Mammary epithelial cell (primary cell): Measurements from ENCODE around the gene GPR137B.

Experiments used
- EZH2 ChIP-seq: IDR thresholded peaks from 2 replicates; pipeline ENCODE4 v1.6.1; 2012; ENCODE audit warnings: low read length, inconsistent platforms, borderline replicate concordance
- TF ChIP-seq, protein P1 (sequence below), 2 donors: IDR thresholded peaks in 1 of 2; conservative IDR thresholded peaks in 1 of 2; 2 replicates each; pipeline ENCODE4 v1.5.1; 2011 to 2012; ENCODE audit warnings: inconsistent platforms in 2 of 2, low read length in 2 of 2, mild to moderate bottlenecking in 2 of 2, control low read depth in 1 of 2, low read depth in 1 of 2; ENCODE audit not compliant: insufficient read depth in 1 of 2; ENCODE audit errors: extremely low read depth in 1 of 2

DNA sequence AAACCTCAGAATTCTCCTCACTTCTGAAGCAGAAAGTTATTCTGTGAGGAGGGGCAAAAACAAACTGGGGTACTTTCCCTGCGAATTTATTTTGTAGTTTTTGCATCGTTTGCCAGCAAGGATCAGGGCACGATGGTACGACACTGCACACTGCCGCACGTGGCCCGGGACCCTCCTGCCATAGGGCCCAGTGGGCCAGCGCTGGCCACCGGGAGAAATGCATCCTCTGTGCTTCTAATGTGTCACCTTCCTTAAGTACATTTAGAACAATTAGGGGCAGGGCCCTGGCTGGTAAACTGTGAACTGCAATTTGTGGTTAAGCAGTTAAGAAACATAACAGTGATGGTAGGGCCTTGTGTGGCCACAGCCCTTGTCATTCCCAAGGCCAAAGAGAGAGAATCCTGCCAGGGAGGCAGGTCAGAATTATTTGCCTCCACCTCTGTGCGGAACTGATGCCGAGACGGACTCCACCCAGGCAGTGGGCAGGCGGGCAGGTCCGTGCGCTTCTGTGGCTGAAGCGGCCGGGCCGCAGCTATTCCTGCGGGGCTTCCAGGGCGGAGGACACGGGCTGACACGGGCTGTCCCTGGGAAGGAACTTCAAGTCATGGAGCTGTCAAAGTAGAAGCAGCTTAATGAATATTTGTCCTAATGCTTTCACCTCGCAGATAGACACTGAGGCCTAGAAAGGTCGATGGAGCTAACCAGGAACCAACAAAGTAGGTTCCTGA, 12.5 kb downstream of the GPR137B start:
- TF ChIP-seq, protein P1, sequence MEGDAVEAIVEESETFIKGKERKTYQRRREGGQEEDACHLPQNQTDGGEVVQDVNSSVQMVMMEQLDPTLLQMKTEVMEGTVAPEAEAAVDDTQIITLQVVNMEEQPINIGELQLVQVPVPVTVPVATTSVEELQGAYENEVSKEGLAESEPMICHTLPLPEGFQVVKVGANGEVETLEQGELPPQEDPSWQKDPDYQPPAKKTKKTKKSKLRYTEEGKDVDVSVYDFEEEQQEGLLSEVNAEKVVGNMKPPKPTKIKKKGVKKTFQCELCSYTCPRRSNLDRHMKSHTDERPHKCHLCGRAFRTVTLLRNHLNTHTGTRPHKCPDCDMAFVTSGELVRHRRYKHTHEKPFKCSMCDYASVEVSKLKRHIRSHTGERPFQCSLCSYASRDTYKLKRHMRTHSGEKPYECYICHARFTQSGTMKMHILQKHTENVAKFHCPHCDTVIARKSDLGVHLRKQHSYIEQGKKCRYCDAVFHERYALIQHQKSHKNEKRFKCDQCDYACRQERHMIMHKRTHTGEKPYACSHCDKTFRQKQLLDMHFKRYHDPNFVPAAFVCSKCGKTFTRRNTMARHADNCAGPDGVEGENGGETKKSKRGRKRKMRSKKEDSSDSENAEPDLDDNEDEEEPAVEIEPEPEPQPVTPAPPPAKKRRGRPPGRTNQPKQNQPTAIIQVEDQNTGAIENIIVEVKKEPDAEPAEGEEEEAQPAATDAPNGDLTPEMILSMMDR (conservative IDR thresholded peaks at IDR 0.05 in 1 of 2, IDR thresholded peaks at IDR 0.05 in 1 of 2; ENCODE audit: extremely low read depth in 1 of 2, insufficient read depth in 1 of 2, low read depth in 1 of 2, low read length in 2 of 2), result no peak
- no peak for TF ChIP-seq EZH2
